ENCODE data around the gene SOX1. TPM values are rescaled to one million over a fixed set of nuclear protein-coding genes. Genes with fewer than 3 reads are reported as not detected.

Gene SOX1
- total RNA-seq, 1 experiment from 2014 or later: not detected

DNA sequence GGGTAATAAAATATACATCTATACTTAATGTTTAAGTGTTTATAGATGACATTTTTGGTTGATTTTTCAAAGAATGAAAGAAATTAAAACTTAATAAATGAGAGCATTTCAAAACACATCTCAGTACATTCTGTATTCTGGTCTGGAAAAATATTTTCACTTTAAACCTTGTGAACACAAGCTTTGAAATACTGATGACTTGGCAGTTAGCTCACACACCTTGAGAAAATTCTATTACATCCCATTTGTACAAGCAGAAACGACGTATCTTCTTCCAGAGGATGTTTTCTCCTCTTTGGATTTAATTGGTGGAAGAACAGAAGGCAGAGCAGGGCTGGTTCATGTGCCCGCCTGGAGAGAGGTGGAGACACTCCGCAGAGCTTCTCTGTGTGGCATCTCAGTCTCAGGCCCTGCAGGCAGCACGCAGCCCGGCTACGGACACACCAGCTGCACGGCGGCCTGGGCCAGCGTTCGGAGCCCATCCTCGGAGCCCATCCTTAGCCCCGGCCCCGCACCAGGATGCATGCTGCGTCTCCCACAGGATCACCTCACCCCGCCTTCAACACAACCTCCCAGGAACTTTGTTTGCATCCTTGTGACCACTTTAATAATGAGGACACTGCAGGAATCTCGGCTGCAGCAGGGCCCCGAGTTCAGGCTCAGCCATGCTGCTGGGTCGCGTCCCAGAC, 48.6 kb downstream of the SOX1 start:
- no peak overlapping the region for H3K4me3 ChIP-seq (ENCODE audit: insufficient read depth, low read depth, low read length)
- peak; percentile 56 for DNase-seq
- no peaks in the 10 kb centered on the region; the same call in 1 of the 2 replicates for H3K27me3 ChIP-seq (ENCODE audit: control insufficient read depth, insufficient read depth, low read length)
- H3K36me3 ChIP-seq (replicated peaks; ENCODE audit: control insufficient read depth, insufficient read depth, low read length): no peaks in the 10 kb centered on the region

GRCh38 chr13:112116187-112116950, 49.4 kb downstream of the SOX1 start:
- no peak for DNase-seq
- H3K4me3 ChIP-seq (ENCODE audit: insufficient read depth, low read depth, low read length): no peak overlapping the region
- no peaks in the 10 kb centered on the region for H3K36me3 ChIP-seq (replicated peaks; ENCODE audit: control insufficient read depth, insufficient read depth, low read length)
- H3K27me3 ChIP-seq (ENCODE audit: control insufficient read depth, insufficient read depth, low read length): no peaks in the 10 kb centered on the region

- Histone ChIP-seq H3K4me3 (ENCODE audit: insufficient read depth, low read depth, low read length) (no peak overlapping the region), H3K36me3 (replicated peaks; ENCODE audit: control insufficient read depth, insufficient read depth, low read length) (no peaks in the 10 kb centered on the region), H3K27me3 (ENCODE audit: control insufficient read depth, insufficient read depth, low read length) (no peaks in the 10 kb centered on the region)
- DNase-seq: no peak
Measured at GRCh38 chr13:112117258-112117954, 50.5 kb downstream of the SOX1 start.

GRCh38 chr13:112117955-112118302, 51.0 kb downstream of the SOX1 start:
- Histone ChIP-seq H3K27me3 (ENCODE audit: control insufficient read depth, insufficient read depth, low read length) (no peaks in the 10 kb centered on the region), H3K36me3 (replicated peaks; ENCODE audit: control insufficient read depth, insufficient read depth, low read length) (no peaks in the 10 kb centered on the region), H3K4me3 (ENCODE audit: insufficient read depth, low read depth, low read length) (no peak overlapping the region)
- DNase-seq: no peak

GRCh38 chr13:112118451-112119064, 51.6 kb downstream of the SOX1 start:
- DNase-seq: no peak
- H3K36me3 ChIP-seq (replicated peaks; ENCODE audit: control insufficient read depth, insufficient read depth, low read length): no peaks in the 10 kb centered on the region
- H3K27me3 ChIP-seq (ENCODE audit: control insufficient read depth, insufficient read depth, low read length): no peaks in the 10 kb centered on the region
- H3K4me3 ChIP-seq (ENCODE audit: insufficient read depth, low read depth, low read length): no peak overlapping the region

DNA sequence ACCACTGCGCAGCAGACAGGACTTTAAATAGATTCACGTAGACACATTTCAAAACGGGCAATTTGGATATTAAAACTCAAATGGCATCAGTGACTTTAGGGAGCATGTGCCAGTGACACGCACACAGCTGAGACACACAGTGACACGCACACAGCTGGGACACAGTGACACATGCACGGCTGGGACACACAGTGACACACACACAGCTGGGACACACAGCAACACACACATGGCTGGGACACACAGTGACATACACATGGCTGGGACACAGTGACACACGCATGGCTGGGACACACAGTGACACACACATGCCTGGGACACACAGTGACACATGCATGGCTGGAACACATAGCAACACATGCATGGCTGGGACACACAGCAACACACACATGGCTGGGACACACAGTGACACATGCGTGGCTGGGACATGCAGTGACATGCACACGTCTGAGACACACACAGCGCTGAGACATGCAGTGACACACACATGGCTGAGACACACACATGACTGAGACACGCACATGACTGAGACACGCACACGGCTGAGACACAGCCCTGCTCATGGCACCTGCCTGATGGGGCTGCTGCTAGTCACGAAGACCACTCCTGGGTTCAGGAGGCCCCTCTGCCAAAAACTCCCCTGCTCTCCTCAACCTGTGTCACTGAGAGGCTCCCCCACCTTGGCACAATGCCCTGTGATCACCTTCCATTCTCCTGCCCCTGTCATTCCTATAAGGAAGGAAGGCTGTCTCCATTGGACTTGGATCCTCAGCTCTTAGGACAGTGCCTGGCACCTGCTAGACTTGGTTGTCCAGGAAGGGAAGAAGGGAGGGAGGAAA, 52.5 kb downstream of the SOX1 start:
- Histone ChIP-seq H3K27me3 (ENCODE audit: control insufficient read depth, insufficient read depth, low read length) (no peaks in the 10 kb centered on the region), H3K4me3 (ENCODE audit: insufficient read depth, low read depth, low read length) (no peak overlapping the region), H3K36me3 (replicated peaks; ENCODE audit: control insufficient read depth, insufficient read depth, low read length) (no peaks in the 10 kb centered on the region)
- no peak for DNase-seq

DNA sequence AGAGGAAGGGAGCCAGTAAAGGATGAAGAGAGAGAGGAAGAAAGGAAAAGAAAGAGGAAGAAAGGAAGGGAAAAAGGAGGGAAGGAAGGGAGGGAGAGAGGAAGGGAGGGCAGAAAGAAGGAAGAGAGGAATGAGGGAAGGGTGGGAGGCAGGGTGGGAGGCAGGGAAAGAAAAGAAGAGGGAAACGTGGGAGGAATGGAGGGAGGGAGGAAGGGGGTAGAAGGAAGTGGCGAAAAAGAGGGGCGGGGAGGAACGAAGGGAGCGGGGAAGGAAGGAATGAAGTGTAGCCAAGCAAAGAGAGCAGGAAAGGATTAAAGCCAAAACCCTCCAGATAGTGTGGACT, 53.1 kb downstream of the SOX1 start:
- Histone ChIP-seq H3K36me3 (replicated peaks; ENCODE audit: control insufficient read depth, insufficient read depth, low read length) (no peaks in the 10 kb centered on the region), H3K4me3 (ENCODE audit: insufficient read depth, low read depth, low read length) (no peak overlapping the region), H3K27me3 (ENCODE audit: control insufficient read depth, insufficient read depth, low read length) (no peaks in the 10 kb centered on the region)
- DNase-seq: no peak
